NCI-H2196 treated with DMSO at 0.1 percent for 48 hours (cell line): ENCODE data around the gene RANBP6.
A peak's percentile ranks its signal among the peaks of the same experiment; 100 is the strongest.

ENCODE experiments used
- DNase-seq: peaks from one replicate; lab custom pipeline; 2025; ENCODE audit not compliant: unreplicated experiment; lab: John Stamatoyannopoulos, UW

Gene RANBP6

GRCh38 chr9:6007058-6007769, 8.2 kb downstream of the RANBP6 start:
- peak; percentile 95 for DNase-seq

GRCh38 chr9:6006749-6007057, 8.7 kb downstream of the RANBP6 start:
- no peak for DNase-seq

GRCh38 chr9:6000955-6001354, 14.5 kb downstream of the RANBP6 start:
- no peak for DNase-seq

- DNase-seq, result no peak
Observed at GRCh38 chr9:5999443-6000101, 15.9 kb downstream of the RANBP6 start.

- no peak for DNase-seq
Observed at GRCh38 chr9:5994493-5994892, 20.9 kb downstream of the RANBP6 start.

GRCh38 chr9:5988265-5988664, 27.2 kb downstream of the RANBP6 start:
- no peak for DNase-seq

- DNase-seq, result no peak
Observed at GRCh38 chr9:5983042-5983441, 32.4 kb downstream of the RANBP6 start.

GRCh38 chr9:5982317-5982716, 33.1 kb downstream of the RANBP6 start:
- no peak for DNase-seq

- no peak for DNase-seq
Observed at GRCh38 chr9:5978523-5978922, 36.9 kb downstream of the RANBP6 start.

- no peak for DNase-seq
Observed at GRCh38 chr9:5976674-5977397, 38.6 kb downstream of the RANBP6 start.

- no peak for DNase-seq
Observed at GRCh38 chr9:5971740-5972139, 43.7 kb downstream of the RANBP6 start.
